Mammary epithelial cell (primary cell): Measurements from ENCODE around the gene GALM.

Experiments
- CTCF ChIP-seq, 2 donors: IDR thresholded peaks in 1 of 2; conservative IDR thresholded peaks in 1 of 2; 2 replicates each; pipeline ENCODE4 v1.5.1; 2011 to 2012; ENCODE audit warnings: inconsistent platforms in 2 of 2, low read length in 2 of 2, mild to moderate bottlenecking in 2 of 2, control low read depth in 1 of 2, low read depth in 1 of 2; ENCODE audit not compliant: insufficient read depth in 1 of 2; ENCODE audit errors: extremely low read depth in 1 of 2
- EZH2 ChIP-seq: IDR thresholded peaks from 2 replicates; pipeline ENCODE4 v1.6.1; 2012; ENCODE audit warnings: low read length, inconsistent platforms, borderline replicate concordance

- no peak for TF ChIP-seq CTCF (conservative IDR thresholded peaks at IDR 0.05 in 1 of 2, IDR thresholded peaks at IDR 0.05 in 1 of 2; ENCODE audit: extremely low read depth in 1 of 2, insufficient read depth in 1 of 2, low read depth in 1 of 2, low read length in 2 of 2)
- TF ChIP-seq EZH2, result no peak
These were observed 10.5 kb upstream of the GALM start for GRCh38 chr2:38655441-38655840.
